Hematopoietic multipotent progenitor cell treated with erythropoietin and hydrocortisone succinate and interleukin-3 and kit ligand, for 8 days (in vitro differentiated cells): ENCODE results near the gene BRD7.
A peak's percentile ranks its signal among the peaks of the same experiment; 100 is the strongest.

ENCODE experiments used
- DNase-seq: peaks from one replicate; pipeline ENCODE4 v3.0.0-alpha.2; 2015

The BRD7 gene

DNA sequence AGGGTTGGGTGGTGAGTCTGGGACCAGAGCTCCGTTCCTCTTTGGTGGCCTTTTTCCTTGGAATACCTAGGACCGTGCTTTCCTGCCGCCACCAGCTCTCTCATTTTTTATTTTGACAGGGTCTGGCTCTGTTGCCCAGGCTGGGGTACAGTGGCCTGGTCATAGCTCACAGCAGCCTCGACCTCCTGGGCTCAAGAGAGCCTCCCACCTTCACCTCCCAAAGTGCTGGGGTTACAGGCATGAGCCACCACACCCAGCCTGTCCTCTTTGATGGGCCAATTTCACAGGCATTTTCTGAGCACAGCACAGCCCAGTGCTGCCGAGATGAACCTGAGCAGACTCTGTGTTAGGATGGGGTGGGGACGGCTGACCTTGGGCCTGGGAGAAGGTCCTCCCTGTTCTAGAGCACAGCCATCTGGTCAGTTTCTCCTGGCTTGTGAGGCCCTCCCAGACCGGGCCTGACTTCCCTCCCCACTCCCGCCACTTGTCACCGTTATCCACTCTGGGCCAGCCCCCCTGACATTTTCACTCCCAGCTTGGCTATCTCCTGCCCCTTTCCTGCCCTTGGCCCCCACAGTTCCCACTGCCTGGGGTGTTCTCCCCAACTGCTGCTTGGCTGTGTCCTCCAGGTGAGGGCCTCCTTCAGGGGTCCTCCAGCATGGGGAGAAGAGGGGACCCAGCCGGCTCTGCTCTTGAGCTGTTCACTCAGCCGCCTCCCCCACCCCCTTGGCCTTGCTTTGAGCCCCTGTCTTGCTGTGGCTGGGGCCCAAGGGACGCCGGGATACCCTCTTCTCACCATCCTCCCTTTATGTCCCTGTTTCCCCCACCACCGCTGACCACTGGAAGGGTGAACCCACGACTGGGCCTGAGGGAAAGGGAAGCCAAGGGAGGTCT lies 97.4 kb downstream of the BRD7 start:
- DNase-seq, result no peak

DNA sequence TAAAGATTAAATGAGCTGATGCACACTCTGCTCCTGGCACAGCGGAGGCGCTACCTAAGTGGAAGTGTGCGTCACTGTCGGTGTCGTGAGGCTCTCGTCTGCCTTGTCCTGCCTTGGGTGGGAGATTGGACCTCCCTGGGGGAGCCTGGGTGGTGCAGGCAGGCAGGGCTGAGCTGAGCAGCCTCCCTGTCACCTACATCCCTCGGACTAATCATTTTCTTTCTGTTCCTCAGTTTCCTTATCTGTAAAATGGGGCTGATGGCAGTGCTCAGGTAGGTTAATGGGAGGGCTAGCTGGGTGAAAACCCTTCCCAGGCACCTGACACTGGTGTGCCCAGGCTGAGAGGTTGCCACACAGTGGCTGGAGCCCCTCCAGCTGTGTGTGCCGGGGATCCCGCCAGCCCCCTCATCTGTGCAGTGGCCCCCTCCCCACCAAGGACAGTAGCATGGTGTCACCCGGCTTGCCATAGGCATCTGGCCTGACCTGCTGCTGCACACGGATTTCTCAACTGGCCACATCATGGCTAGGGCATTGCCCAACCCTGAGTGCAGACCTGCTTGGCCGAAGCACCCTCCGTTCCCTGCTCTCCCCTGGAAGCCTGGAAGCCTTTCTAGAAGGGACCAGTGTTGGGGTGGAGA lies 98.2 kb downstream of the BRD7 start:
- no peak for DNase-seq

DNA sequence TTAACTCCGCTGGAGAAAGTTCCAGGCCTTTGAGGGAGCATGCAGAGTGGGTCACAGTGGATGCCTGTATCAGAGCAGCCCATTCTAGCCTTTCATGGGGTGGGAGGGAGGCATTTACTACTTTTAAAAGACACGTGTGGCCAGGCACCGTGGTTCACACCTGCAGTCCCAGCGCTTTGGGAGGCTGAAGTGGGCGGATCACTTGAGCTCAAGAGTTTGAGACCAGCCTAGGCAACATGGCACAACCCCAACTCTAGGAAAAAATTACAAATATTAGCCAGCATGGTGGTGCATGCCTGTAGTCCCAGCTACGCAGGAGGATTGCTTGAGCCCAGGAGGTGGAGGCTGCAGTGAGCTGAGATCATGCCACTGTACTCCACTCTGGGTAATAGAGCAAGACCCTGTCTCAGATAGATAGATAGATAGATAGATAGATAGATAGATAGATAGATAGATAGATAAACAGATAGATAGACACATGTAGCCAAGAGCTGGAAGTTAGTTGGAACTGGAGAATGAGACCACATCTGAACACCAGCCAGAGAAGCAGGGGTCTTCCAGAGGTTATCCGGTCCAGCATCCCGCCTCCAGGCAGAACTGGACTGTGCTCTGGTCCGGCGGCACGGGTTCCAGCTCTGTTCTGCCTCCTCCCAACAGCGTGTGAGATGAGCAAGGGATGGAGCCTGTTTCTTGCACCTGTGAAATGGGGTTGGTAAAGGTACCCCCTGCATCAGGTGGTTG lies 98.8 kb downstream of the BRD7 start:
- no peak for DNase-seq

DNA sequence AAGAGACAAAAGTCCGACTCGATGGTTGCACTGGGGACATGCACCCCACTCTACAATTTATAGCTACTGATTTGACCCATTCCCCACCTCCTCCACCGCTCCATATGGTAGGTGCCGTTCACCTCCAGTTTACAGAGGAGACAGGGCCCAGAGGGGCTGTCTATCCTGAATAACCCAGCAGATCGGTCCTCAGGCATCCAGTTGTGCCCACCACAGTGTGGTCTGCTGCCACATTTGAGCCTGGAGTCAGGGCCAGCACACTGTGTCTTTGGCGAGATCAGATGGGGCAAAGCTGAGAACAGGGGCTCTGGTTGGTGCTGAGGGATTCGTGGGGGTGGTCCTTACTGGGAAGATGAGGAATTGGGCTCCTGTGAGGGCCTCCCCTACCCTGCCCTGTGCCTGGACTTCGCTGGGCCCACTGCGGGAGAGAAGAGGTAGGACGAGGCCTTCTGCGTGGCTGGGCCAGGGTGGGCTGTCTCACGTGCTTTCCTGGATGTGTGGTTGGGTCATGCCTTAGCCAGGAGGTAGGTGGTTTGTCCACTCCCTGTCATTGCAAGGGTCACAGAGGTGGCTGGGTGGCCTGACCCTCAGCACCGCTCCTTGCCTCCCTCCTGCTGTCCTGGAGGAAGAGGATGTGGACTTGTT lies 99.6 kb downstream of the BRD7 start:
- DNase-seq, result no peak

DNA sequence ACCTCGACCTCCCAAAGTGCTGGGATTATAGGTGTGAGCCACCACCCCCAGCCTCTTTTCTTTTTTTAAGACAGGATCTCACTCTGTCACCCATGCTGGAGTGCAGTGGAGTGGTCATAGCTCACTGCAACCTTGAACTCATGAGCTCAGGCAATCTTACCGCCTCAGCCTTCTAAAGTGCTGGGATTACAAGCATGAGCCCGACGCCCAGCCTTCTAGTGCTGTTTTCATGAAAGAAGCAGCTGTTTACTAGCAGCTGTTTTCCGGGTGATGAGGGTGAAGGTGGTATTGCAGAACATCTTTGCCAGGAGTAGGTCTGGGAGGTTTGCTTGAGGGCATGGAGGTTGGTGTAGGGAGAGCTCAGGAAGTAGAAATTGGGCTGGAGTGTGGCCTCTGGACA lies 100.4 kb downstream of the BRD7 start:
- peak; percentile 49 for DNase-seq

DNA sequence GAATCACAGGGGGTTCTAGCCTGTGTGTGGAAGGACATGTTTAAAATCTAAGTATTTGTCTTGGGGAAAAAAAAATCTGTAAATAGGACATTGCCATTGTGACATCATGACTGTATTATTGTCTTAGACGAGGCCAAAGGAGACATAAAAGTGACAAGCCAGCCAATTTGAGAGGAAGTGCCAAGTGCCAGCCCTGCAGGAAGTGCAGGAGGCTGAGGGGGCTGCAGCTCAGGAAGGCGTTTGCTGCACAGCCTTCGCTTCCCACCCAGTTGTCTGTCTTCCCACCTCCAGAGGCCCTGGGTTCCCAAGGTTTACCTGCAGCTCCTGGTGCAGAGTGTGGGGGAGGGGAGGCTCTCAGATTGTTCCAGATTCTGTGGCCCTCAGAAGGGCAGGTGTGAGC lies 101.1 kb downstream of the BRD7 start:
- DNase-seq, result peak; percentile 34

DNA sequence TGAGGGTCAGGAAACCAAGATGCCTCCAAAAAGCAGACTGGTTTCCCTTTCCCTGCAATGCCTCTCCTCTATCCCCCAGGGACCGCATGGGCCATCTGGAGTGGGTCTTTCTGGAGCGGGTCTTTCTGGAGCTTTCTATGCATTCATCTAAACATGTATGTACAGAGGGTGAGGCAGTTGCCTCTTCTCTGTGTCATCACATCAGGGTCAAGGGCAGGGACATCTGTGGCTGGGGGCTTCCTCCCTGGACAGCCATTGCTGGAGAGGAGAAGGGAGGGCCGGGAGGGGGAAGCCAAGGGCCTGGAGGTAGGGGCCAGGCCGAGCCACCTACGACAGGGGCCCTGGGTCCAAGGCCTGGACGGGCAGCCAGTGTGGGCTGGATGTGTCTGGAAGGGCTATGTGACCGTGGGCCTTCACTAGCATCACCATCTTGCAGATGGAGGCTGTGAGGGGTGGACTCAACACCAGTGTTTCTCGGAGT lies 101.6 kb downstream of the BRD7 start:
- DNase-seq, result peak; percentile 25

DNA sequence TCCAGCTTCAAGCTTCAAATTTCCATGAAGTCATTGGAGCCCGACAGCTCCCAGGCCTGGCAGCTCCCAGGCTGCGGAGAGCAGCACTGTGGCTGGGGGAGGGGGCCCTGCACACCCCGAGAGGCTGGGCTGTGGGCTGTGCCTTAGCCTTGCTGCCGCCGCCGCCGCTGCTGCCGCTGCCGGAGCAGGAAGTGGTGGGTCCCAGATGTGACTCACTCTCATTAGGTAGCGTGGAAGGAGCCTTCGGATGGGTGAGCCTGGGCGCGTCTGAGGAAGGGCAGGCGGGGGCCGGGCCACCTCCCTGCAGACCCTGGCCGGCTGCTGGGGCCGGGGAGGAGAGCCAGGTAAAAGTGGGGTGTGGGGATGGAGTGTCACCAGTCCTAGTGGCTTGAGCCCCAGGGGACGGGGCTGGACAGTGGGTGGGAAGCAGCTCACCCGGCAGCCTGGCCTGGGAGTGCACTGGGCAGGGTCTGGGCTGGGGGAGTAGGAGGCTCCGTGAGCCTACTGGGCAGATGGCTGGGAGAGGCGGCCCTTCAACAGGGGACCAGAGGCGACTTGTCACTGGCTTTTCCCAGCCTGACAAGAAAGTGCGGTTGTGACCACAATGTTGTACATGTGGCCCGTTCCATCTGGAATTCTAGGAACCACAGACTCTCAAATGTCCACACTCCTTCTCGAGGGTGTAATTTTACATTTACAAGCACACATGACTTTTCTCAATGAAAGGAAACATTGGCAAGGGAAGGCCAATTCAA lies 102.3 kb downstream of the BRD7 start, which contains the start of gene ADCY7:
Gene ADCY7 (plus strand): TSS at position 215 of the 755 bp plus-strand sequence. CDS start 21,629 bp downstream, outside the sequence.
- peak; percentile 88 for DNase-seq
